Endothelial cell of umbilical vein (primary cell): ENCODE measurements around the gene PKD2L2. TPM values are rescaled to one million over a fixed set of nuclear protein-coding genes. Genes with fewer than 3 reads are reported as not detected.

ENCODE experiments used
- BruUV-seq: library from RNA; stranded (reverse); fragments of 400-500 nt; replicated peaks from 2 replicates; lab custom pipeline; 2021; lab: Mats Ljungman, UMichigan
- CTCF ChIA-PET: fragments of 300-600, 350-600 bp; sonication (Branson Sonifier 250); formaldehyde crosslinking; loops from one replicate; lab custom pipeline; 2021; ENCODE audit warnings: antibody characterized with exemption, inconsistent platforms; lab: Charles Lee
- POLR2A ChIA-PET: fragments of 300-600, 350-600 bp; sonication (Branson Sonifier 250); formaldehyde crosslinking; loops from one replicate; lab custom pipeline; 2021; ENCODE audit warnings: antibody characterized with exemption, inconsistent platforms; lab: Charles Lee
- DNase-seq: peaks from one replicate; pipeline ENCODE4 v3.0.0-alpha.2; 2011; ENCODE audit warnings: low read depth, low spot score
- FAIRE-seq: peaks from 2 replicates; lab custom pipeline; 2011; peaks lifted over from hg19 to GRCh38; lab: Jason Lieb, UNC
- H2AFZ ChIP-seq: 2 replicates; pipeline ENCODE4 v1.6.0; 2012; ENCODE audit warnings: low read depth, low read length, control low read depth, inconsistent platforms
- H3K27ac ChIP-seq: 2 replicates; pipeline ENCODE4 v1.5.1; 2011; ENCODE audit warnings: low read depth, mild to moderate bottlenecking, control low read depth, low read length, moderate library complexity; ENCODE audit not compliant: insufficient read depth
- H3K27me3 ChIP-seq, 2 experiments: 2 replicates each; pipeline versions ENCODE4 v1.6.0 to v1.6.1; 2011; ENCODE audit warnings: low read length in 2 of 2, mixed read lengths in 1 of 2; ENCODE audit not compliant: control insufficient read depth in 2 of 2, insufficient read depth in 2 of 2
- H3K36me3 ChIP-seq, 2 experiments: 2 replicates in 1 of 2; 3 replicates in 1 of 2; pipeline ENCODE4 v1.5.1; 2011; ENCODE audit warnings: low read length in 2 of 2, mild to moderate bottlenecking in 1 of 2, moderate library complexity in 1 of 2; ENCODE audit not compliant: control insufficient read depth in 2 of 2, insufficient read depth in 2 of 2; ENCODE audit errors: extremely low read depth in 1 of 2
- H3K4me1 ChIP-seq: 3 replicates; pipeline ENCODE4 v1.5.1; 2011; ENCODE audit warnings: mild to moderate bottlenecking, low read length; ENCODE audit not compliant: control insufficient read depth, insufficient read depth; ENCODE audit errors: extremely low read depth
- H3K4me2 ChIP-seq: 2 replicates; pipeline ENCODE4 v1.6.1; 2011; ENCODE audit warnings: low read length, control low read depth, mixed read lengths; ENCODE audit not compliant: insufficient read depth
- H3K4me3 ChIP-seq, 3 experiments: fragments of 200-600 bp in 1 of 3; sonication (generic), shearing (Covaris generic) in 1 of 3; replicated peaks in 1 of 3; 2 replicates each; pipeline ENCODE4 v1.5.1; 2011 to 2016; ENCODE audit warnings: control low read depth in 3 of 3, low read length in 3 of 3, mild to moderate bottlenecking in 2 of 3, inconsistent platforms in 1 of 3, low read depth in 1 of 3, moderate library complexity in 1 of 3; ENCODE audit not compliant: insufficient read depth in 1 of 3
- H3K79me2 ChIP-seq: 2 replicates; pipeline ENCODE4 v1.6.0; 2012; ENCODE audit warnings: low read length, inconsistent platforms; ENCODE audit not compliant: control insufficient read depth, insufficient read depth
- H3K9ac ChIP-seq: replicated peaks from 2 replicates; pipeline ENCODE3; 2011; ENCODE audit warnings: low read length, control low read depth; ENCODE audit not compliant: insufficient read depth; ENCODE audit errors: extremely low read depth
- H3K9me1 ChIP-seq: replicated peaks from 3 replicates; pipeline ENCODE4 v1.6.0; 2011; ENCODE audit warnings: mild to moderate bottlenecking, low read length; ENCODE audit not compliant: control insufficient read depth, insufficient read depth; ENCODE audit errors: extremely low read depth
- H3K9me3 ChIP-seq: replicated peaks from 2 replicates; pipeline ENCODE4 v1.5.1; 2012; ENCODE audit warnings: low read length, inconsistent platforms; ENCODE audit not compliant: control insufficient read depth, insufficient read depth
- H4K20me1 ChIP-seq: replicated peaks from 2 replicates; pipeline ENCODE3; 2011; ENCODE audit warnings: mild to moderate bottlenecking, low read length; ENCODE audit not compliant: control insufficient read depth, insufficient read depth; ENCODE audit errors: extremely low read depth
- CTCF ChIP-seq, 2 donors: IDR thresholded peaks; 1 replicate in 1 of 2; 2 replicates in 1 of 2; pipeline ENCODE4 v1.5.1; 2011; ENCODE audit warnings: low read length in 2 of 2, mild to moderate bottlenecking in 2 of 2, moderate library complexity in 2 of 2, control low read depth in 1 of 2, inconsistent platforms in 1 of 2, low read depth in 1 of 2; ENCODE audit not compliant: insufficient read depth in 1 of 2; ENCODE audit errors: extremely low read depth in 1 of 2
- EZH2 ChIP-seq: IDR thresholded peaks from 2 replicates; pipeline ENCODE4 v1.6.1; 2012; ENCODE audit warnings: borderline replicate concordance, low read depth, mild to moderate bottlenecking, moderate library complexity, low read length, inconsistent platforms; ENCODE audit not compliant: severe bottlenecking
- FOS ChIP-seq: IDR thresholded peaks from 2 replicates; pipeline ENCODE4 v1.6.1; 2011; ENCODE audit warnings: mild to moderate bottlenecking, low read length, moderate library complexity, borderline replicate concordance; ENCODE audit not compliant: insufficient read depth
- GATA2 ChIP-seq: IDR thresholded peaks from 2 replicates; pipeline ENCODE4 v1.7.0; 2011; ENCODE audit warnings: low read depth, mild to moderate bottlenecking, moderate library complexity, mixed read lengths, low read length; ENCODE audit not compliant: insufficient read length, insufficient read depth
- JUN ChIP-seq: IDR thresholded peaks from 2 replicates; pipeline ENCODE4 v1.6.1; 2011; ENCODE audit warnings: borderline replicate concordance, low read depth; ENCODE audit not compliant: insufficient read length, insufficient read depth
- MAX ChIP-seq: IDR thresholded peaks from 2 replicates; pipeline ENCODE4 v1.6.1; 2011; ENCODE audit not compliant: insufficient read depth, insufficient read length
- MYC ChIP-seq: IDR thresholded peaks from one replicate; pipeline ENCODE4 v1.6.1; 2011; ENCODE audit warnings: mild to moderate bottlenecking, low read depth, low read length
- POLR2A ChIP-seq: IDR thresholded peaks from 2 replicates; pipeline ENCODE4 v1.6.1; 2012; ENCODE audit warnings: low read depth, mild to moderate bottlenecking, control low read depth, low read length
- POLR2AphosphoS5 ChIP-seq: IDR thresholded peaks from 2 replicates; pipeline ENCODE4 v1.6.1; 2012; ENCODE audit warnings: low read depth, mild to moderate bottlenecking, control low read depth, low read length, moderate library complexity; ENCODE audit not compliant: insufficient read depth
- dilution Hi-C: fragments of 300-500 bp; cut with MboI; formaldehyde crosslinking; loops from one replicate; pipeline ENCODE4 v1.15.0; 2019; ENCODE audit warnings: low sequenced_read_pairs; ENCODE audit not compliant: extremely low pct_ligation_motif_present
- intact Hi-C: fragments of 100-400 bp; cut with micrococcal nuclease; formaldehyde crosslinking; loops from one replicate; pipeline ENCODE4 v1.10.0; 2022
- polyA plus RNA-seq, 4 experiments: library from polyadenylated mRNA; depleted of rRNA in 3 of 4; stranded (reverse) in 3 of 4; unstranded in 1 of 4; fragments of >200 nt; gene quantifications; 2 replicates each; pipeline versions ENCODE4 v1.2.1 to v1.2.3, GENCODE V29; 2011 to 2012; ENCODE audit warnings: missing spikeins in 1 of 4
- total RNA-seq: library from RNA; stranded (reverse); gene quantifications from 2 replicates; pipeline ENCODE4 v1.2.3, GENCODE V29; 2021

Gene PKD2L2
- total and polyA plus RNA-seq, 2 donors (not counting 3 experiments of a cell fraction or from before 2014, with no cell fraction given) = not detected

GRCh38 chr5:137856201-137856600 lies 33.1 kb upstream of the PKD2L2 start:
- H3K79me2 ChIP-seq = no peaks in the 10 kb centered on the region
- intact Hi-C loops = no loop called here
- H3K4me1 ChIP-seq = no peaks in the 10 kb centered on the region
- no peak overlapping the region for H3K27ac ChIP-seq
- TF ChIP-seq MAX = no peak
- TF ChIP-seq FOS = no peak
- no peak for TF ChIP-seq MYC
- no peak for TF ChIP-seq POLR2A
- TF ChIP-seq POLR2AphosphoS5 = no peak
- TF ChIP-seq EZH2 = no peak
- no peak for TF ChIP-seq GATA2
- no peak for TF ChIP-seq JUN
- TF ChIP-seq CTCF (IDR thresholded peaks at IDR 0.05; ENCODE audit: extremely low read depth in 1 of 2, insufficient read depth in 1 of 2, low read depth in 1 of 2, low read length in 2 of 2) = no peak
- H3K9me3 ChIP-seq = no peaks in the 10 kb centered on the region
- no peak overlapping the region for H2AFZ ChIP-seq
- ChIA-PET CTCF (no interaction called here), POLR2A (no interaction called here)
- dilution Hi-C loops = no loop called here
- H3K27me3 ChIP-seq = peaks cover 0 to 2% of the 10 kb centered on the region in 2 experiments
- H3K4me3 ChIP-seq = no peak overlapping the region
- BruUV-seq = no TSS peak
- H3K9ac ChIP-seq = no peak overlapping the region
- DNase-seq = no peak
- FAIRE-seq = no peak
- H3K36me3 ChIP-seq = no peaks in the 10 kb centered on the region
- H3K4me2 ChIP-seq = no peak overlapping the region
- H3K9me1 ChIP-seq = no peaks in the 10 kb centered on the region
- no peaks in the 10 kb centered on the region for H4K20me1 ChIP-seq
